ENCODE results near the gene OR52E6. TPM values are rescaled to one million over a fixed set of nuclear protein-coding genes. Genes with fewer than 3 reads are reported as not detected.

The OR52E6 gene
- not detected for polyA plus RNA-seq (2013, experiment 1 of 2)
- polyA plus RNA-seq (2013, experiment 2 of 2) = not detected

DNA sequence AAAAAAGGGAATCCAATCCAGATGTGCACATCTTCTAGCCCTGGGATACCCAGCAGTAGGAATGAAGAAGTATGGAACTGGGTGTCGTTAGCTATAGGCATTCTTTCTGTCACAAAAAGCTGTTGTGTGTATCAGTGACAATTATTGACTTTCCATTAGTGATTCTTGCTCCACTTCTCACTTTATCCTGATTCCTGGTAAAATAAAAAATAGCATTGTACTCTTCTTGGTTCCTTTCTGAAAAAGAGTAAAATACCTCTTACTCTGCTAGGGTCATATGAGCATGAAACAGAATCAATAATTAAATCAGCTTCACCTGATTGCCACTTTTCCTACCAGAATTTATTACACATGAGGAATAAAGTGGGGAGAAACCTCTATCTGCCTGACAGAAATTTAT, at the start of gene OR52E6:
TSS of gene OR52E6 (minus strand) at position 101 of the 400 bp plus-strand sequence. CDS start at position 101, 0 bp downstream.
- no CpG with 5 or more reads among the region's 1 CpG for WGBS, 2 experiments (ENCODE audit: insufficient coverage in 2 of 2)
- no peaks in the 10 kb centered on the region for H3K36me3 ChIP-seq (ENCODE audit: control insufficient read depth, insufficient read depth, low read length)
- H3K4me1 ChIP-seq (ENCODE audit: control insufficient read depth, insufficient read depth, low read length, poor library complexity, severe bottlenecking) = no peaks in the 10 kb centered on the region
- H3K27ac ChIP-seq (ENCODE audit: low read depth, low read length, severe bottlenecking) = no peak within 1 kb of the TSS
- no peak within 1 kb of the TSS for H3K4me3 ChIP-seq (ENCODE audit: extremely low read depth, insufficient read depth, low read length, poor library complexity, severe bottlenecking)
- no peaks in the 10 kb centered on the region for H3K9me3 ChIP-seq (ENCODE audit: control insufficient read depth, low read length)

DNA sequence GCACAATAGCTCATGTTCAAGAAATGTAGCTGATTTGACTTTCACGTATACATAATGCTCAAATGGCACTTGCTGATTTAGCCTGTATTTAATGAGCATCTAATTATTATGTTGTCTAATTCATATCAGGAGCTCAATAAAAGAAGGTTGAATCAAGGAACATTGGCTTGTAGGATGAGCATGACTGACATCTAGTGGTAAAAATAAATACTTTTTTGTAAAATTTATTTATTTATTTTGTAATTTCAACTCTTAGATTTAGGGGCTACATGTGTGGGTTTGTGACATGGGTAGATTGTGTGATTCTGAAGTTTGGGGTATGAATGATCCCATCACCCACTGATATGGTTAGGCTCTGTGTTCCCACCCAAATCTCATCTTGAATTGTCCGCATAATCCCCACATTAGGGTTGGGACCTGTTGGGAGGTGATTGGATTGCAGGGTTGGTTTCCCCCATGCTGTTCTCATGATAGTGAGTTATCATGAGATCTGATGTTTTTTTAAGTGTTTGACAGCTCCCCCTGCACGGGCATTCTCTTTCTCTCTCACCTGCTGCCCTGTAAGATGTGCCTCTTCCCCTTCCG, 49.6 kb upstream of the OR52E6 start:
- H3K4me3 ChIP-seq (ENCODE audit: extremely low read depth, insufficient read depth, low read length, poor library complexity, severe bottlenecking) = no peak overlapping the region
- H3K36me3 ChIP-seq (ENCODE audit: control insufficient read depth, insufficient read depth, low read length) = no peaks in the 10 kb centered on the region
- H3K4me1 ChIP-seq (ENCODE audit: control insufficient read depth, insufficient read depth, low read length, poor library complexity, severe bottlenecking) = no peaks in the 10 kb centered on the region
- H3K27ac ChIP-seq (ENCODE audit: low read depth, low read length, severe bottlenecking) = no peak overlapping the region
- WGBS, 2 experiments (ENCODE audit: insufficient coverage in 2 of 2) = 57% methylated on average over 2 of the region's 4 CpGs; no CpG with 5 or more reads in 1 of the 2 experiments
- H3K9me3 ChIP-seq (ENCODE audit: control insufficient read depth, low read length) = no peaks in the 10 kb centered on the region

DNA sequence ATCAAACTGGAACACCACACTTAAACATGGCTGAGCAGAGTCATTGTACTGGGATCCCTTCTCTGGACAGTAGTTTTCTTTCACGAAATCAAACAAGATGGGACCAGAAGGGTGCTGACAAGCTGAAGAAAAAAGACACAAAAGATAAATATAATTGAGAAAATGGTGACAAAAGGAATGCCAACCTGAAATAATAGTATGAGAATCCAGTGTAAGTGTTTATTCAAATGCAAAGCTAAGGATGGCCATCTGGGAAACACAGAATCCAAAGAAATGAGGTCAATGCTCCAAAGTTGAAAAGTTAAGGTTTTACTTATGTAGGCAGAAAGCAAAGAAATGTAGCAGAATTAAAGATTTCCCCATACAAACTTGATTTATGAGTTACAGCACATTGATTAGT, 46.0 kb upstream of the OR52E6 start:
- no peak overlapping the region for H3K4me3 ChIP-seq (ENCODE audit: extremely low read depth, insufficient read depth, low read length, poor library complexity, severe bottlenecking)
- H3K27ac ChIP-seq (ENCODE audit: low read depth, low read length, severe bottlenecking) = no peak overlapping the region
- 60% methylated on average over 1 of the region's 1 CpG; no CpG with 5 or more reads in 1 of the 2 experiments for WGBS, 2 experiments (ENCODE audit: insufficient coverage in 2 of 2)
- no peaks in the 10 kb centered on the region for H3K9me3 ChIP-seq (ENCODE audit: control insufficient read depth, low read length)
- H3K4me1 ChIP-seq (ENCODE audit: control insufficient read depth, insufficient read depth, low read length, poor library complexity, severe bottlenecking) = no peaks in the 10 kb centered on the region
- no peaks in the 10 kb centered on the region for H3K36me3 ChIP-seq (ENCODE audit: control insufficient read depth, insufficient read depth, low read length)

DNA sequence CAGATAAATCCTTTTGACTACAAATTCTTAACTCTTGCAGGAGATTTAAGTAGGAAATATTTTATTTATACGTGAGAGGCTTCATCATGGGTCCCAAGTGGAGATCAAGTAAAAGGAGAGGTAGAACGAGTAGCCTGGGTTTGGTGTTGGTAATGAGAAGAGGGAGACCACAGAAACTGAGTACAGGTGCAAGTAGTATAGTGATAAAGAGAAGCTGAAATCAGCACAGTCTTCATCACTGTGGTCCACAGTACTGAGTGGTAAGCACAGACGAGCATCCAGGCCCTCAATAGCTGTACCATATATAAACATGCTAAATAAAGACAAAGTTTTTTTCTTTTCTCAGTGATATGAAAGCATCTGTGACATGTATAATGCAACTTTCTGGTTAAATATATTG, 45.5 kb upstream of the OR52E6 start:
- Histone ChIP-seq H3K27ac (ENCODE audit: low read depth, low read length, severe bottlenecking) (no peak overlapping the region), H3K4me3 (ENCODE audit: extremely low read depth, insufficient read depth, low read length, poor library complexity, severe bottlenecking) (no peak overlapping the region)
- WGBS, 2 experiments (ENCODE audit: insufficient coverage in 2 of 2) = 93 to 100% methylated on average over 1 to 2 of the region's 3 CpGs

DNA sequence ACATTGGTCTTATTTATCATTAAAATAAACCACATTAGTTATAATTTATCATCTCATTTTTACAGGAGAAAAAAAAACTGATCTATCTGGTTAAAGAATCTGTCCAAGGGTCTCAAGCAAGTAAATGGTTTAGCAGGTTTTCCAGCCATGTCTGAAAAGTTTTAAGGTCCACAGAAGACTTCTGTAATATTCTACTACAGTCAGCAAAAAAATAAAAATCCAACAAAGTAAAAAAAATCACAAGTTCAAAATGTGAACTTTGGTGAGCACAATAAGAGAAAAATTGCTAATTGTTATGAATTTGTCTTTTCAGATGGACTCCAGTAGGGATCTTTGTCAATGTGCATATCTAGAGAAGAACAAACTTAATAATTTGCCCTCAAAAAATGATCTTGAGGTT, 40.1 kb upstream of the OR52E6 start:
- Histone ChIP-seq H3K4me3 (ENCODE audit: extremely low read depth, insufficient read depth, low read length, poor library complexity, severe bottlenecking) (no peak overlapping the region), H3K4me1 (ENCODE audit: control insufficient read depth, insufficient read depth, low read length, poor library complexity, severe bottlenecking) (no peaks in the 10 kb centered on the region), H3K9me3 (ENCODE audit: control insufficient read depth, low read length) (no peaks in the 10 kb centered on the region), H3K36me3 (ENCODE audit: control insufficient read depth, insufficient read depth, low read length) (no peaks in the 10 kb centered on the region), H3K27ac (ENCODE audit: low read depth, low read length, severe bottlenecking) (no peak overlapping the region)

More for the DNA sequence above, 45.5 kb upstream of the OR52E6 start:
- H3K36me3 ChIP-seq (ENCODE audit: control insufficient read depth, insufficient read depth, low read length) = no peaks in the 10 kb centered on the region
- H3K4me1 ChIP-seq (ENCODE audit: control insufficient read depth, insufficient read depth, low read length, poor library complexity, severe bottlenecking) = no peaks in the 10 kb centered on the region
- no peaks in the 10 kb centered on the region for H3K9me3 ChIP-seq (ENCODE audit: control insufficient read depth, low read length)

DNA sequence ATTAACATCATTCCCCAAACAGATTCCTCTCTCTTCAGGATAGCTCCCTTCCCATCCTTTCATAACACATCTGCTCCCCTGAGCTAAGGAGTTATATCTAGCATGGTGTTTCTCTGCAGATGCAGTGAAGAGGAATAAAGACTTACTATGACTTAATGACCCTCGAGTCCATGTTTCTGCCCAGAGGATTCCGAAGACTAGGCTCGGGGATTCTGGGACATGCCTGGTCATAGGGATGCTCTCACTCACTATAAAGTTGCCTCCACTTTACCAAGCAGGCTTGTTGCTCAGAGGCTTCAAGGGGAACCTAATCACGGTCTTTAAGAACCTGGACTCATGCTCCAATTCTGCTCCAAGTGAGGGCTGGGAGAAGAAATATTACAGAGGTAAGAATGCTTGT, 38.6 kb upstream of the OR52E6 start, which contains the start of gene OR52E4:
TSS of gene OR52E4 (plus strand) at position 301 of the 400 bp plus-strand sequence. CDS start 3,664 bp downstream, outside the sequence.
- WGBS, 2 experiments (ENCODE audit: insufficient coverage in 2 of 2) = 87 to 90% methylated on average over 3 of the region's 4 CpGs
- H3K9me3 ChIP-seq (ENCODE audit: control insufficient read depth, low read length) = no peaks in the 10 kb centered on the region

DNA sequence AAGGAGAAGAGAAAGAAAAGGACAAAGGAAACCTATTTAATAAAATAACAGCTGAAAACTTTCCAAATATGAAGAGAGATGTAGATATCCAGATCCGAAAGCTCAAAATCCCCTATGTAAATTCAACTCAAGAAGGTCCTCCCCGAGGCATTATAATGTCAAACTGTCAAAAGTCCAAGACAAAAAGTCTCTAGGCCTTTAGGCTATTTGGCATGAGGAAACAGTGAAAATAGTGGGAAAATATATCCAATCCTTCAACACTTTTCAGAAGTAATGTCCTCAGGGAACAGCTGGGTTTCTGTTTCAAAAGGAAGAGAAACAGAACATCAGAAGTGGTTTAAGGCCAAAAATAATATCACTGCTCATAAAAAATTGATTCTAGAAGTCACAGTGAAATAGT, 36.9 kb upstream of the OR52E6 start:
- Histone ChIP-seq H3K36me3 (ENCODE audit: control insufficient read depth, insufficient read depth, low read length) (no peaks in the 10 kb centered on the region), H3K4me3 (ENCODE audit: extremely low read depth, insufficient read depth, low read length, poor library complexity, severe bottlenecking) (no peak overlapping the region), H3K4me1 (ENCODE audit: control insufficient read depth, insufficient read depth, low read length, poor library complexity, severe bottlenecking) (no peaks in the 10 kb centered on the region), H3K27ac (ENCODE audit: low read depth, low read length, severe bottlenecking) (no peak overlapping the region), H3K9me3 (ENCODE audit: control insufficient read depth, low read length) (no peaks in the 10 kb centered on the region)
- WGBS, 2 experiments (ENCODE audit: insufficient coverage in 2 of 2) = no CpG with 5 or more reads among the region's 2 CpGs

More for the DNA sequence above, 38.6 kb upstream of the OR52E6 start, which contains the start of gene OR52E4:
- H3K4me1 ChIP-seq (ENCODE audit: control insufficient read depth, insufficient read depth, low read length, poor library complexity, severe bottlenecking) = no peaks in the 10 kb centered on the region
- no peak within 1 kb of the TSS for H3K27ac ChIP-seq (ENCODE audit: low read depth, low read length, severe bottlenecking)
- no peaks in the 10 kb centered on the region for H3K36me3 ChIP-seq (ENCODE audit: control insufficient read depth, insufficient read depth, low read length)
- H3K4me3 ChIP-seq (ENCODE audit: extremely low read depth, insufficient read depth, low read length, poor library complexity, severe bottlenecking) = no peak within 1 kb of the TSS

DNA sequence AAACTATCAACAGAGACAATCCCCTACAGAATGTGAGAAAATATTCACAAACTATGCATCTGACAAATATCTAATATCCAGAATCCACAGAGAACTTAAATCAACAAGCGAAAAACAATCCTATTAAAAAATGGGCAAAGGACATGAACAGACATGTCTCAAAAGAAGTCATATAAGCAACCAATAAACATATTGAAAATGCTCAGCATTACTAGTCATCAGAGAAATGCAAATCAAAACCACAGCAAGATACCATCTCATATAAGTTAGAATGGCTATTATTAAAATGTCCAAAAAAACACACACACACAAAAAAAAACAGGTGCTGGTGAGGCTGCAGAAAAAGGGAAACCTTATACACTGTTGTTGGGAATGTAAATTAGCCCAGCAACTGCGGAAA, 24.1 kb upstream of the OR52E6 start:
- WGBS, 2 experiments (ENCODE audit: insufficient coverage in 2 of 2) = 90% methylated on average over 1 of the region's 2 CpGs; no CpG with 5 or more reads in 1 of the 2 experiments
- Histone ChIP-seq H3K27ac (ENCODE audit: low read depth, low read length, severe bottlenecking) (no peak overlapping the region), H3K4me3 (ENCODE audit: extremely low read depth, insufficient read depth, low read length, poor library complexity, severe bottlenecking) (no peak overlapping the region), H3K9me3 (ENCODE audit: control insufficient read depth, low read length) (no peaks in the 10 kb centered on the region), H3K4me1 (ENCODE audit: control insufficient read depth, insufficient read depth, low read length, poor library complexity, severe bottlenecking) (no peaks in the 10 kb centered on the region), H3K36me3 (ENCODE audit: control insufficient read depth, insufficient read depth, low read length) (no peaks in the 10 kb centered on the region)

DNA sequence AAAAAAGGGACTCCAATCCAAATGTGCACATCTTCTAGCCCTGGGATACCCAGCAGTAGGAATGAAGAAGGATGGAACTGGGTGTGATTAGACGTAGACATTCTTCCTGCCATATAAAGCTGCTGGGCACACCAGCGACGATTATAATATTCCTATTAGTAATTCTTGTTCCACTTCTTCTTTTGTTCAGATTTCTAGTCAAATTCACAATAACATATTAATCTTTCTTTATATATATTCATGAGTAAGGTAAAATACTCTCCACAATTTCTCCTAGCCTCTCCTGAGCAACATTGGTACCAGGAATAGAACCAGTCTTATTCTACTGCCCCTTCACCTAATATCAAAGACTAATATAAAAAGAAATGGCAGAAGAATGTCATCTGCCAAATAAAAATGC, 15.9 kb upstream of the OR52E6 start, which contains the start of gene OR52E8:
TSS of gene OR52E8 (minus strand) at position 101 of the 400 bp plus-strand sequence. CDS start at position 101, 0 bp downstream.
- Histone ChIP-seq H3K36me3 (ENCODE audit: control insufficient read depth, insufficient read depth, low read length) (no peaks in the 10 kb centered on the region), H3K27ac (ENCODE audit: low read depth, low read length, severe bottlenecking) (no peak within 1 kb of the TSS), H3K4me1 (ENCODE audit: control insufficient read depth, insufficient read depth, low read length, poor library complexity, severe bottlenecking) (no peaks in the 10 kb centered on the region), H3K9me3 (ENCODE audit: control insufficient read depth, low read length) (no peaks in the 10 kb centered on the region), H3K4me3 (ENCODE audit: extremely low read depth, insufficient read depth, low read length, poor library complexity, severe bottlenecking) (no peak within 1 kb of the TSS)
- no CpG with 5 or more reads among the region's 3 CpGs for WGBS, 2 experiments (ENCODE audit: insufficient coverage in 2 of 2)

DNA sequence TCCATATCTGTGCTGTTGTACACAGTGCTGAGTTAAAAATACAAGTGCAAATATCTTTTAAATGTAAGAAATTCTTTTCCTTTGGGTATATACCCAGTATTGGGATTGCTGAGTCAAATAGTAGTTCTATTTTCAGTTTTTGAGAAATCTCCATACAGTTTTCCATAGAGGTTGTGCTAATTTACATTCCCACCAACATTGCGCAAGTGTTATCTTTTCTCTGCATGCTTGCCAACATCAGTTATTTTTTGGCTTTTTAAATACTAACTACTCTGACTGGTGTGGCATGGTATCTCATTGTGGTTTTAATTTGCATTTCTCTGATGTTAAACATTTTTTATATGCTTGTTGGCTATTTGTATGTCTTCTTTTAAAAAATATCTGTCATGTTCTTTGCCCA, 9.3 kb upstream of the OR52E6 start:
- Histone ChIP-seq H3K27ac (ENCODE audit: low read depth, low read length, severe bottlenecking) (no peak overlapping the region), H3K4me1 (ENCODE audit: control insufficient read depth, insufficient read depth, low read length, poor library complexity, severe bottlenecking) (no peaks in the 10 kb centered on the region), H3K4me3 (ENCODE audit: extremely low read depth, insufficient read depth, low read length, poor library complexity, severe bottlenecking) (no peak overlapping the region), H3K36me3 (ENCODE audit: control insufficient read depth, insufficient read depth, low read length) (no peaks in the 10 kb centered on the region), H3K9me3 (ENCODE audit: control insufficient read depth, low read length) (no peaks in the 10 kb centered on the region)
- no CpG with 5 or more reads among the region's 1 CpG for WGBS, 2 experiments (ENCODE audit: insufficient coverage in 2 of 2)

DNA sequence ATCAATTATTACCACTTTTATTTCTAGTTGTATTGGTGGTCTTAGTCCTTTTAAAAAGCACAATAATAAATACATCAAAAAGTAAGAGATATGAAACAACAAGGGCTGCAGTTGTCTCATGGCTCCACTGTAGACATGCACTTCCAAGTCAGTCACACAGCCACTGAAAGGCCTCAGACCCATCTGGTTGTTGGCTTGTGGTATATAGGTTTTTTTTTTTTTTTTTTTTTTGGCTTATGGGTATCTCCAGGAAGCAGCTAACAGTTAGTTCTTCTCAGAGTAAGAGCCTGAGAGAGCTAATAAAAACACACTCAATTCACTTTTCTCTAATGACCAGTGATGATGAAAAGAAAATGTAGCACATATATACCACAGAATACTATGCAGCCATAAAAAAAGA, 6.0 kb upstream of the OR52E6 start:
- Histone ChIP-seq H3K4me3 (ENCODE audit: extremely low read depth, insufficient read depth, low read length, poor library complexity, severe bottlenecking) (no peak overlapping the region), H3K9me3 (ENCODE audit: control insufficient read depth, low read length) (no peaks in the 10 kb centered on the region), H3K27ac (ENCODE audit: low read depth, low read length, severe bottlenecking) (no peak overlapping the region), H3K4me1 (ENCODE audit: control insufficient read depth, insufficient read depth, low read length, poor library complexity, severe bottlenecking) (no peaks in the 10 kb centered on the region), H3K36me3 (ENCODE audit: control insufficient read depth, insufficient read depth, low read length) (no peaks in the 10 kb centered on the region)
